IPS-15b (cell line): ENCODE results near the gene RABAC1.
"Not testable (repeated sequence)": the region's sequence is repeated elsewhere in the genome, so short reads cannot be mapped to it uniquely, and the experiment has no call there.

ENCODE experiments used
- H3K27me3 ChIP-seq: one replicate; pipeline ENCODE4 v1.6.1; 2013; ENCODE audit warnings: low read length; ENCODE audit not compliant: control insufficient read depth, insufficient read depth
- H3K36me3 ChIP-seq: one replicate; pipeline ENCODE4 v1.6.1; 2013; ENCODE audit warnings: low read length; ENCODE audit not compliant: control insufficient read depth, insufficient read depth
- H3K4me1 ChIP-seq: one replicate; pipeline ENCODE4 v1.6.1; 2013; ENCODE audit warnings: mild to moderate bottlenecking, low read length; ENCODE audit not compliant: control insufficient read depth, insufficient read depth
- H3K4me3 ChIP-seq: one replicate; pipeline ENCODE4 v1.5.1; 2013; ENCODE audit warnings: low read depth, low read length
- H3K9ac ChIP-seq: one replicate; pipeline ENCODE4 v1.6.1; 2013; ENCODE audit warnings: low read depth, mild to moderate bottlenecking, low read length
- H3K9me3 ChIP-seq: one replicate; pipeline ENCODE4 v1.6.1; 2013; ENCODE audit warnings: mild to moderate bottlenecking, low read length; ENCODE audit not compliant: control insufficient read depth, insufficient read depth

RABAC1 gene

DNA sequence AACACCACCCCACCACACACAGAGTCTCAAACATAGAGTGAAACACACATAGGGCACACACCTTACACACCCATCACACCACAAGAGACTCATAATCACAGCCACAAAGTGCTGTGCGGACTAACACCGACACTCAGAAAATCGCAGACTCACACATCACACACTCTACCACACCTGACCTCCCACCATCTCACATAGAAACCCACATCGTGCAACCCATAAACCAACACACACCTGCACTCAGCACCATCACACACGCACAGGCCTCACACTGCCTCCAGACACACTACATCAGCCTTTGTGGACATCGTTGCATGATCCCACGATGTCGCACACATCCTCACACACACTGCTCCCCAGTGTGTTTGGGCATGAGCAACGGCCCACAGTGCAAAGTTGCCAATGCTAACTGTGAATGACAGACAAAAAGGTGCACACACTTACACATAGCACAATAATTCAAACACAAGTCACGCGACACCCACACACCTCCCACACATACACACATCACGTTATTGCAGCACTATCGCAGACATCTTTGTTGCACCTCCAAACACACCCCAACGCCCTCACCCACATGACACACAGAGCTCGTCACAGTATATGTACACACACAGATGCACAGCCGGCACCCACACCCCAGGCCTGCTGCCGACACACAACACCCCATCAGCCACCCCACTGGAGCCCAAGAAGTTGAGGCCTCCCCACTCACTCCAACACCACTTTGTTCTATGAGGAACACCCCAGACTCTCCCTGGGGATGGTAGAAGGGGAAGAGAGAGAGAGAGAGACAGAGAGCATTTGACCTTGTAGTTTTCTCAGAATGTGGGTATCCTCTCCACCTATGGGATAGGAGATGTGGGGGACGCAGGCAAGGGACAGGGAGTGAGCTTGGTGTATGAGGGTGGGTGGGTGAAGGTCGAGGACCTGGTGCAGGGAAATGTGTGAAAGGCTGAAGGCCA is 36.2 kb upstream of the RABAC1 start:
- Histone ChIP-seq H3K9ac (no peak overlapping the region), H3K4me3 (peak overlapping the region; percentile 91), H3K27me3 (peaks cover 47% of the 10 kb centered on the region), H3K9me3 (no peaks in the 10 kb centered on the region), H3K4me1 (peaks cover 7% of the 10 kb centered on the region), H3K36me3 (no peaks in the 10 kb centered on the region)

DNA sequence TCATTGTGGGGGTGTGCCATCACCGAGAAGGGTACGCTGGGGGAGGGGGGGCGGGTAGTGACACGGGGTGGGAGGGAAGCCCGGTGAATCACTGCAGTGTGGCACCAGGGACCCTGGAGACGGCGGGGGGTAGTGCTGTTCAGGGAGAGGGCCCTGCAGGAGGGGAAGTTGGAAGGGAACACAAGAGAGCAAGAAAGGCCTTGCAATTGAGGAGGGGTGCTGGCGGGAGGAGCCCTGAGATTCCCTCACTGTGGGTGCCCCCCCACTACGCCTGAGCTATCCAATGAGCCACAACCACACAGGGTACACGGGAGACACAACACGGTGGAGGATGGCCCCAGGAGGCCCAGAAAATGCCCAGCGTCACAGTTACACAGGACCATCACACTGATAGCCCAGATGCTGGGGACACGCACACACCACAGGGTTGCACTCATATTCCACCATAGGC is 35.4 kb upstream of the RABAC1 start:
- peak overlapping the region; percentile 91 for H3K4me3 ChIP-seq
- H3K36me3 ChIP-seq, result no peaks in the 10 kb centered on the region
- no peaks in the 10 kb centered on the region for H3K9me3 ChIP-seq
- peaks cover 6% of the 10 kb centered on the region for H3K4me1 ChIP-seq
- H3K27me3 ChIP-seq, result peaks cover 39% of the 10 kb centered on the region
- H3K9ac ChIP-seq, result no peak overlapping the region

DNA sequence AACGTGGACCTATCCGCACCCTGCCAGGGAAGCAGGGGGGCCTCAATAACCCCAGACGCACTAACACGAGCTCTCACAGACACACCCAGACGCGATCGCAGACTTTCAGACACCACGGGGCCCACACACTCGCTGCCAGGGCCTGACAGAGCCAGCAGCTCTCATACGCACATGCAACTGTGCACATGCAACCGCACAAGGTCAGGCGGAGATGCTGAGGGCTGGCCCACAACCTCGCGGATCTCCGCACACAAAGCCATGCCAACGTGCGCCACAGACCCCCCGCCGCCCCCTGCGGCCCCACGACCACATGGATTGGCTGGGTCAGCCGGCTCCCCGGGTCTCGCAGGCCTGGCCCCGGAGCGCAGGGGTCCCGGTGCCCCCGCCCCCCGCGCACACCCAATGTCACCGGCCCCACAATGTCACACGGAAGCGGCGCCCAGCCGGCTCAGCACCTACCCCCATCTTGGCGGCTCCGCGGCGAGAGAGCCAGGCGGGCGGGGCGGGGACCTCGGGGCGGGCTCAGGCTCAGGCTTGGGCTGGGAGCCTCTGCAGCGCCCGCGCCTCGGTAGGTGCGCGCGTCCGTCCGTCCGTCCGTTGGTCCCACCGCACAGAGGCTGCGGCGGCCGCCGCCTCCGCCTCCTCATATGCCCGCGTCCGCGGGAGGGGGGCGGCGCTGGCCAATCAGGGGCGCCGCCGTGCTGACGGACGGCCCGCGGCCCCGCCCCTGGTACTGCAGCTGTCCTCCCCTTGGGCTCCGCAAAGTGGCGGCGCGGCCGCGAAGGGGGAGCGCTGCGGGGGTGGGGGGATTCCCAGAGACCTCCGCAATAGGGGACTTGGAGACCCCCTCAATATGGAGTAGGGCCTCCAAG is 34.7 kb upstream of the RABAC1 start, which contains the start of gene ATP1A3:
ATP1A3 (minus strand) TSS at position 619 of the 872 bp plus-strand sequence; CDS start at position 465, 154 bp downstream.
- H3K27me3 ChIP-seq, result peaks cover 34% of the 10 kb centered on the region
- no peaks in the 10 kb centered on the region for H3K9me3 ChIP-seq
- no peaks in the 10 kb centered on the region for H3K36me3 ChIP-seq
- H3K9ac ChIP-seq, result no peak within 1 kb of the TSS
- peaks cover 4% of the 10 kb centered on the region for H3K4me1 ChIP-seq
- peak within 1 kb of the TSS; percentile 91 for H3K4me3 ChIP-seq

DNA sequence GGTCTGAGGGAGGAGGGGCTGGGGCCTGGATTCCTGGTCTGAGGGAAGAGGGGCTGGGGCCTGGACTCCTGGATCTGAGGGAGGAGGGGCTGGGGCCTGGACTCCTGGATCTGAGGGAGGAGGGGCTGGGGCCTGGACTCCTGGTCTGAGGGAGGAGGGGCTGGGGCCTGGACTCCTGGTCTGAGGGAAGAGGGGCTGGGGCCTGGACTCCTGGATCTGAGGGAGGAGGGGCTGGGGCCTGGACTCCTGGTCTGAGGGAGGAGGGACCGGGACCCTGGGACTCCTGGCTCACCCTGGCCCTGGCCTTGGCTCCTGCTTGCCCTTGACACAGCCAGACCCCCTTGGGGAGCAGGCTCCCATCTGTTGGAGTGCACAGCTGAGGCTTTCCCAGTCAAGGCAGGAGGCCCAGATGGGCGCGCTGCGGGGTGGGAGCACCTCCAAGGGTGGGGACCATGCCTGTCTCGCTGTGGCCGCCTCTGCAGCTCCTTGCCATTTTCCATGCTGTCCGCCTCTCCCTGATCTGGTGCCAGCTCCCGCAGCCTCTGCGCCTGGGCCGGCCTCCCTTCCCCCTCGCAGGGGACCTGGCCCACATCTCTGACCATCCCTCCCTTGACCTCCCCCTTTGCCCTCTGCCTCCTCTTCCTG is 32.9 kb upstream of the RABAC1 start:
- H3K4me1 ChIP-seq, H3K9ac ChIP-seq, H3K4me3 ChIP-seq, H3K9me3 ChIP-seq: not testable (repeated sequence)
- H3K36me3 ChIP-seq, result peaks cover 15% of the 10 kb centered on the region
- peaks cover 27% of the 10 kb centered on the region for H3K27me3 ChIP-seq

DNA sequence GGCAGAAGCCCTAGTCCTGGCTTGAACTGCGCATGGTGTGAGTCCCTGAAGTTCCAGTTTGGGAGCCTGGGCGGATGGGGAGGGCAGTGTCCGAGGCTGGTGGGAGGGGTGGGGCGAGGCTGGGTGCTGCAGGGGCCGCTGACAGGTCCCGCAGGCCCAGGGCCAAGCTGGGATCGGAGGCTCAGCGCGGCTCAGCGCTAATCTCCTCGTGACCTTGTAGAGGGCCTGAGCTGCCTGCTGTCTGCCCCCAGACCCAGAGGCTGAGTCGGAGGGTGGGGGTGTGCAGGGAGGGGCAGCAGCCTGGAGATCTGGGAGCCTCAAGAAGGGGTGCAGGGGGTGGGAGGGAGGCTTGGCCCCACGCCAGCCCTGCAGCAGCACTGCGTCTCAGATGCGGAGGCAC is 31.9 kb upstream of the RABAC1 start:
- Histone ChIP-seq H3K4me3 (no peak overlapping the region), H3K27me3 (peaks cover 18% of the 10 kb centered on the region), H3K36me3 (peaks cover 19% of the 10 kb centered on the region), H3K9ac (no peak overlapping the region), H3K4me1 (peaks cover 4% of the 10 kb centered on the region), H3K9me3 (no peaks in the 10 kb centered on the region)

DNA sequence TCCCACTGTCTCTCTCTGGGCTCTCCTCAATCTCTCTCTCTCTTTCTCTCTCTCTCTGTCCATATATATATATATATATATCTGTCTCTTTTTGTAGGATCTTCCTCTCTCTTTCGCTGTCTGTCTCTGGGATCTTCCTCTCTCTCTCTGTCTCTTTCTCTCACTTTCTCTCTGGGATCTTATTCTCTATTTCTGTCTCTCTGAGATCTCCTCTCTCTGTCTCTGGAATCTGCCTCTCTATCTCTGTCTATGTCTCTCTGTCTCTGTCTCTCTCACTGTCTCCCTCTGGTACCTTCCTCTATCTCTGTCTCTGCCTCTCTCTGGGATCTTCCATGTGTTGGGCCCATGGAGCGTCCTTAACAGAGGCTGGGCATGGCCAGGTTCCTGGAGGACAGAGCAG is 31.5 kb upstream of the RABAC1 start:
- H3K36me3 ChIP-seq, result peaks cover 22% of the 10 kb centered on the region
- H3K27me3 ChIP-seq, result peaks cover 14% of the 10 kb centered on the region
- no peak overlapping the region for H3K9ac ChIP-seq
- H3K4me1 ChIP-seq, result peaks cover 4% of the 10 kb centered on the region
- no peaks in the 10 kb centered on the region for H3K9me3 ChIP-seq
- no peak overlapping the region for H3K4me3 ChIP-seq

DNA sequence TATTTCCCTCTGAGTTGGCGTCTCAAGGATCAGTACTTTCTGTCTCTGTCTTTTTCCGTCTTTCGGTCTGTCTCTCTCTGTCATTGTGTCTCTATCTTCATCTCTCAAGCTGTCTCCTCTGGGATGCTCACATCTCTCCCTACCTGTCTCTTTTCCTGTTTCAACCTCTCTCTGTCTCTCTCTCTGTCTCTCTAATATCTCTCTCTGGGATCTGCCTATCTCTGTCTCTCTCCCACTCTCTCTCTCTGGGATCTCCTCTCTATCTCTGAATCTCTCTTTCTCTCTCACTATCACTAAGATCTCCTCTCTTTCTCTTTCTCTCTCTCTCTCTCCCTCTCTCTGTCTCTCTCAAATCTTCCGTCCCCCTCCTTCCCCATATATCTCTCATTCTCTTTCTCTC is 30.9 kb upstream of the RABAC1 start:
- Histone ChIP-seq H3K27me3 (peaks cover 8% of the 10 kb centered on the region), H3K9ac (no peak overlapping the region), H3K9me3 (no peaks in the 10 kb centered on the region), H3K4me1 (peaks cover 4% of the 10 kb centered on the region), H3K4me3 (no peak overlapping the region), H3K36me3 (peaks cover 28% of the 10 kb centered on the region)

DNA sequence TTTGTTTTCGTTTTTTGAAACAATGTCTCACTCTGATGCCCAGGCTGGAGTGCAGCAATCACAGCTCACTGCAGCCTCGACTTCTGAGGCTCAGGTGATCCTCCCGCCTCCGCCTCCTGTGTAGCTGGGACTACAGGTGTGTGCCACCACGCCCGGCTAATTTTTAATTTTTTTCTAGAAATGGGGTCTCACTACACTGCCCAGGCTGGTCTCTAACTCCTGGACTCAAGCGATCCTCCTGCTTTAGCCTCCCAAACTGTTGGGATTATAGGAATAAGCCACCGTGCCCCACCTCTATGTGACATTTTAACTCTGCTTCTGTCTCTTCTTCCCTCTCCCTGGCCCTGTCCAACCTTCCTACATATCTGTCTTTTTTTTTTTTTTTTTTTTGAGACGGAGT is 29.8 kb upstream of the RABAC1 start:
- Histone ChIP-seq H3K9ac (no peak overlapping the region), H3K27me3 (peaks cover 2% of the 10 kb centered on the region), H3K4me1 (peaks cover 4% of the 10 kb centered on the region), H3K4me3 (no peak overlapping the region), H3K9me3 (no peaks in the 10 kb centered on the region), H3K36me3 (peaks cover 31% of the 10 kb centered on the region)

DNA sequence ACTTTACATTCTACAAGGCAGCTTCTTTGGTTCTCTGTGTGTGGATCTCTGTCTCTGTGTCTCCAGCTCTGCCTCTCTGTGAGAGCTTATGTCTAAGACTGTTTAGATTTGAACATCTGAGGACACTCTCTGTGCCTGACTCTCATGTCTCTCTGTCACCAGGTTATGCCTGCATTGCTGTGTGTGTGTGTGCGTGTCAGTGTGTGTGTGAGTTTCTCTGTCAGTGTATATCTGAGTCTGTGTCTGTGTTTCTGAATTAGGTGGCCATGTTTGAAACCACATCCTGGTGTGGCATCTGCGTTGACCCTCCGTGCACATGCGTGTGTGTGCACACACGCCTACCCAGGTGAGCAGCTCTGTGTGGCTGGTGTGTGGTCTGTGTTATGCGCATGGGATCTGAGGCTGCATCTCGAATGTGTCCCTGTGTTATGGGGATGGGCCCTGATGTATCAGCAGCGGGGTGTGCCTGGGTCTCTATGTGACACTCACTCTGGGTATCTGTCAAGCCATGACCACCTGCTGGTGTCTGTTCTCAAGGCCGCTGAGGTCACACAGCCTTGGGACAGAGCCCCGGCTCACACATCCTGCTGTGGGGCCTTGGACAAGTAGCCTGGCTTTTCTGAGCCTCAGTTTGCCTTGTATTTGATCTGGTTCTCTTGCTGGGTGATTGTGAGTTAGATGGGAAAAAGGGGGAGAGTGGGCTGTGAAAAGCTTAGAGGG is 28.2 kb upstream of the RABAC1 start:
- Histone ChIP-seq H3K36me3 (peaks cover 31% of the 10 kb centered on the region), H3K4me1 (no peaks in the 10 kb centered on the region), H3K4me3 (no peak overlapping the region), H3K9ac (no peak overlapping the region), H3K9me3 (no peaks in the 10 kb centered on the region), H3K27me3 (no peaks in the 10 kb centered on the region)

DNA sequence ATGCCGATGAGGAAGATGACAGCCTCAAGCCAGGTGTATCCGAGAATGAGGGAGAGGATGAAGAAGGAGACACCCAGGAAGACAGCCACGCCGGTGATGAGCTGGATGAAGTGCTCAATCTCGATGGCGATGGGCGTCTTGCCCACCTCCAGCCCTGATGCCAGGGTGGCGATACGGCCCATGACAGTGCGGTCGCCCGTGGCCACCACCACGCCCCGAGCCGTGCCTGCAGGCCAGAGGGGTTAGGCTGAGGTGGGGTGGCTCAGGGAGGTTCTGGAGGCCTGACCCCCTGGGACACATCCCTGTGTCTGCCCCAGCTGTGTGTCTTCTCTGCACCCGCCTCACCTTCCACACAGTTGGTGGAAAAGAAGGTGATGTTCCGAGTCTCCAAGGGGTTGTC is 25.8 kb upstream of the RABAC1 start:
- no peak overlapping the region for H3K4me3 ChIP-seq
- H3K36me3 ChIP-seq, result peaks cover 31% of the 10 kb centered on the region
- no peaks in the 10 kb centered on the region for H3K27me3 ChIP-seq
- H3K9me3 ChIP-seq, result no peaks in the 10 kb centered on the region
- no peak overlapping the region for H3K9ac ChIP-seq
- no peaks in the 10 kb centered on the region for H3K4me1 ChIP-seq

DNA sequence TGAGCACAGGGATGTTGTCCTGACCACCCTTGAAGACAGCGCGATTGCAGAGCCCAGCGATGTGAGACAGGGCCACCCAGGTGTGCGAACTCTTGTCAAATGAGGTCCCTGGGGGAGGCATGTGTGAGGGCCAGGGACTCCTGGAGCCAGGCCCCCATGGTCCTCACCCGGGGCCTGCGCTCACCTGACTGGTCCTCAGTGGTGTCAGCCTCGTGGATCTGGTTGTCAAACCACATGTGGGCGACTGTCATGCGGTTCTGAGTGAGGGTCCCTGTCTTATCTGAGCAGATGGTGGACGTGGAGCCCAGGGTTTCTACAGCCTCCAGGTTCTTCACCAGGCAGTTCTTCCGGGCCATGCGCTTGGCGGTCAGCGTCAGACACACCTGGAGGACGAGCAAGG is 22.6 kb upstream of the RABAC1 start:
- H3K9ac ChIP-seq, result no peak overlapping the region
- H3K36me3 ChIP-seq, result peaks cover 25% of the 10 kb centered on the region
- H3K4me1 ChIP-seq, result no peaks in the 10 kb centered on the region
- no peaks in the 10 kb centered on the region for H3K9me3 ChIP-seq
- no peak overlapping the region for H3K4me3 ChIP-seq
- H3K27me3 ChIP-seq, result no peaks in the 10 kb centered on the region
